ENCODE data around the gene SOWAHA.

Gene SOWAHA

DNA sequence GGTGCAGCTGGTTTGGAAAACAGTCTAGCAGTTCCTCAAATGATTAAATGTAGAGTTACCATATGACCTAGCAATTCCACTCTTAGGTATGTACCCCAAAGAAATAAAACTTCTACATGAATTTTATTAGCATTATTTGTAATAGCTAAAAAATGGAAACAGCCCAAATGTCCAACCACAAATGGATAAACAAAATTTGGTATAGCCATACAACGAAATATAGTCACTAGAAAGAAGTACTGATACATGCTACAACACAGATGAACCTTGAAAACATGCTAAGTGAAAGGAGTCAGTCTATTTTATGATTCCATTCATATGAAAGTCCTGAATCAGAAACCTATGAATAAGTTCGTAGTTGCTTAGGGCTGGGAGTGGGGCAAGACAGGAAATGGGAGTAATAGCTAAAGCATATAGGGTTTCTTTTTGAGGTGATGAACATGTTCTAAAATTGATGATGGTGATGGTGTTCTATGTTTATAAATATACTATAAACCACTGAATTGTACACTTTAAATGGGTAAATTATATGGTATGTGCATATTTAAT lies 46.9 kb downstream of the SOWAHA start:
- DNase-seq = no peak

GRCh38 chr5:132860742-132861141 lies 47.6 kb downstream of the SOWAHA start:
- no peak for DNase-seq

- no peak for DNase-seq
These were observed 52.7 kb downstream of the SOWAHA start for GRCh38 chr5:132865668-132866341.

All from NCI-H1105 treated with DMSO at 0.1 percent for 48 hours (cell line).